Lower leg skin (tissue), 3 donors: ENCODE measurements around the gene ZNF326.

Experiments used
- POLR2A ChIP-seq, 2 donors: fragments of 450-650 bp; IDR thresholded peaks; one replicate each; pipeline ENCODE4 v1.6.1; 2016 to 2017; ENCODE audit warnings: antibody characterized with exemption in 2 of 2, mild to moderate bottlenecking in 1 of 2, moderate library complexity in 1 of 2
- TF ChIP-seq, protein P1 (sequence below), 3 donors: fragments of 450-650 bp; IDR thresholded peaks; one replicate each; pipeline ENCODE4 v1.5.1; 2016; ENCODE audit warnings: antibody characterized with exemption in 3 of 3, mild to moderate bottlenecking in 3 of 3, moderate library complexity in 2 of 3

DNA sequence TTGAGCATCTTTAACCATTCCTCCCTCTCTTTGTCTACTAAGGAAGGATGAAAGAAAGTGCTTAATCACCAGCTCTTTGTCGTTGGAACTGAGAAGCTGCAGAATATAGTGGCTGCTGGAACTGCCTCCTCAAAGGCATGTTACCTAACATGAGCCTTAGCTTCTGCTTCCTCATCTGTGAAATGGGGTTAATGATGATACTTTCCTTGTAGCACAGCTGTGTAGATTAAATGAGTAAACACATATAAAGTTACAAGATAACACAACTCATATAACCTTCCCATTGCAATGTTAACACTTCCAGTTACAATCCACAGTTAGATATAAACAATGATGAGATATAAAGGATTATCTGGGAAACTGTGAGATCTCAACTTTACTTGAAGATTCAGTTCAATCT is 48.4 kb upstream of the ZNF326 start:
- TF ChIP-seq POLR2A (IDR thresholded peaks at IDR 0.05), result no peak
- TF ChIP-seq, protein P1, sequence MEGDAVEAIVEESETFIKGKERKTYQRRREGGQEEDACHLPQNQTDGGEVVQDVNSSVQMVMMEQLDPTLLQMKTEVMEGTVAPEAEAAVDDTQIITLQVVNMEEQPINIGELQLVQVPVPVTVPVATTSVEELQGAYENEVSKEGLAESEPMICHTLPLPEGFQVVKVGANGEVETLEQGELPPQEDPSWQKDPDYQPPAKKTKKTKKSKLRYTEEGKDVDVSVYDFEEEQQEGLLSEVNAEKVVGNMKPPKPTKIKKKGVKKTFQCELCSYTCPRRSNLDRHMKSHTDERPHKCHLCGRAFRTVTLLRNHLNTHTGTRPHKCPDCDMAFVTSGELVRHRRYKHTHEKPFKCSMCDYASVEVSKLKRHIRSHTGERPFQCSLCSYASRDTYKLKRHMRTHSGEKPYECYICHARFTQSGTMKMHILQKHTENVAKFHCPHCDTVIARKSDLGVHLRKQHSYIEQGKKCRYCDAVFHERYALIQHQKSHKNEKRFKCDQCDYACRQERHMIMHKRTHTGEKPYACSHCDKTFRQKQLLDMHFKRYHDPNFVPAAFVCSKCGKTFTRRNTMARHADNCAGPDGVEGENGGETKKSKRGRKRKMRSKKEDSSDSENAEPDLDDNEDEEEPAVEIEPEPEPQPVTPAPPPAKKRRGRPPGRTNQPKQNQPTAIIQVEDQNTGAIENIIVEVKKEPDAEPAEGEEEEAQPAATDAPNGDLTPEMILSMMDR (IDR thresholded peaks at IDR 0.05), result no peak
